Hematopoietic multipotent progenitor cell treated with erythropoietin and hydrocortisone succinate and interleukin-3 and kit ligand, for 6 days (in vitro differentiated cells): ENCODE results near the gene MPPED2.

ENCODE experiments used
- DNase-seq: peaks from one replicate; pipeline ENCODE4 v3.0.0-alpha.2; 2015

MPPED2 gene

DNA sequence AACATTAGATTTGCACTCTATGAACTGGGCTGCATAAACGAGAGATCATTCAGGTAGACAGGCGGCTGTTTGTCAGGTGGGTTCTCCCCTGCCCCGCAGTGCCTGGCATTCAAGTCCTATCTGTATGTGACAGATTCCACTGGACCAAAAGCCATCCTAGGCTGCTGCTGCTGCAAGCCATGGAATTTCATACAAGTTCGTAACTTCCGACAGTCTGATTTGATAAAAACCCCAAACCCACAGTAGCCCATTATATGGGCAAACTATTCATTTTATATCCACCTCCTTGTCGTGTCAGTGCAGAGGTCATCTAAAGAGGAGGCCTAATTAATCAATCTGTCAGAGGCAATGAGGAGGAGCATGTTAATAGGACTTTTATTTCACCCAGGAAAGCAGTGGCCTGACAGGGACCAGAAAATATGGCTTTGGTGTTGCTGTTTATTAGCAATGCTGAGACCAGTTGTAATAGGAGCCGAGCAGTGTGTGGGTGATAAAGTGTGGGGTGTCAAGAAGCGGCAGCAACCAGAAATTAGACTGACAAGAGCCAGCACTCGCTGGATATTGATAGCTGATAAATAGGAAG, 139.0 kb downstream of the MPPED2 start:
- no peak for DNase-seq

DNA sequence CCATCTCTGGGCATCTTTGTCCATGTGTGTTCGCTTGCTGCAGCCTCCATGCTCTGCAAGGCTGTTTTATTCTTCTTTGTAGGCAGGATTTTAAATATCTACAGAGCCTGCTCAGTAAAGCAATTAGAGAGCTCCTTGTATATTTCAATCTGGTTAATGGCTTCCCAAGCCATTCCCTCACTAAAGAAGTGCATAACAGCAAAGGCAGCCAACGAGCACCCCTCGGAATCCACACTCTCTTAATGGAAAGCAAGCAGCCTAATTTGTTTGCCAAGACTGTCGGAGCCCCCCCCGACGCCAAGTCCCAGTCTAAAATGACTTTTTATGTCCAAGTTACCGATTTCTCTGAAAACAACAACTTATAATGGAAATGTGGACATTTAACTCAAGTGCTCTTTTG, 139.6 kb downstream of the MPPED2 start:
- no peak for DNase-seq

- DNase-seq = no peak
Measured at GRCh38 chr11:30445056-30445455, 141.1 kb downstream of the MPPED2 start.

GRCh38 chr11:30440510-30440909, 145.6 kb downstream of the MPPED2 start:
- DNase-seq = no peak

GRCh38 chr11:30436801-30437200, 149.4 kb downstream of the MPPED2 start:
- DNase-seq = no peak

GRCh38 chr11:30435488-30435887, 150.7 kb downstream of the MPPED2 start:
- DNase-seq = no peak

DNA sequence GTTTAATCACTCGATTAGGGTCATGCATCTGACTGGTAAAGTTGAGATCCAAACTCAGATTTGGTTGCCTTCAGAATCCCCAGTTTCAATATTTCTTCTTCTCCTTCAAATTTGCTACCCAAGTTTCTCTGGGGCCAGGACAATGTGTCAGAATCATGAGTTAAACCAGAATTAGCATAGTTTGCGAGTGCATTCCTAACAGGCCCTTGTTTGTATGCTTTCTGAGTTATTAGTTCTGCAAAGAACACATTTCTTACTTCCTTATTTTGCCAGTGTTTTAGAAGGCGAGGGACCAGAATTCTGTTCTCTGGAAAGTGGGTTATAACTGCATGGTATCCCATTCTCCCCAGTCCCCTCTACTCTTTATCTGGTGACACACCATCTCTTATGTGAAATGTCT, 151.3 kb downstream of the MPPED2 start:
- no peak for DNase-seq

DNA sequence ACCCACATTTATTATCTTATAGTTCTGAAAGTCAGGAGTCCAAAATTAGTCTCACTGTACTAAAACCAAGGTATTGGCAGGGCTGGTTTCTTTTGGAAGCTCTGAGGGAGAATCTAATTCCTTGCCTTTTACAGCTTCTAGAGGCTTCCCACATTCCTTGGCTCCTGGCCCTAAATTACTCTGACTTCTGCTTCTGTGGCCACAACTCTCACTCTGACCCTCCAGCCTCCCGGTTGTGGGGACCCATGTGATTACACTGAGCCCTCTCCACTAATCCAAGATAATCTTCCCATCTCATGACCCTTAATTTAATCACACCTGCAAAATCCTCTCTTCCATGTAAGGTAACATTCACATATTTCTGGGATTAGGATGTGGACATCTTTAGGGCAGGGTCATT, 152.3 kb downstream of the MPPED2 start:
- no peak for DNase-seq

DNA sequence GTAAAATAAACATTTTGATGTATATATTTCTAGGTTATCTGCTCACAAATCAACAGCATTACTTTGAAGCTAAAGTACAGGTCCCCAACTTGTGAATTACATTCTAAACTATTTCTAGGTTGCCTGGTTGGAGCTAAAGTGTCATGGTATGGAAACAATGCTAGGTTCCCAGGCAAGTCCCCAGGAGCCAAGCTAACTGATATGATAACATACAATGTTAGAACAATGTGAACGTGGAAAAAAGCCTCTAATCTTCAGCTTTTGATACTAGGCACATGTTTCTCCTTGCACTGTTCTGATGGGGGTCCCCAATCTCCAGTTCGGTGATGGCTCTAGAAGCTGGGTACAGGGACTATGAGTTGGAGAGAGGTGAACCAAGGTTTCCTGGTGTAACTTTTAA, 153.4 kb downstream of the MPPED2 start:
- DNase-seq = no peak

DNA sequence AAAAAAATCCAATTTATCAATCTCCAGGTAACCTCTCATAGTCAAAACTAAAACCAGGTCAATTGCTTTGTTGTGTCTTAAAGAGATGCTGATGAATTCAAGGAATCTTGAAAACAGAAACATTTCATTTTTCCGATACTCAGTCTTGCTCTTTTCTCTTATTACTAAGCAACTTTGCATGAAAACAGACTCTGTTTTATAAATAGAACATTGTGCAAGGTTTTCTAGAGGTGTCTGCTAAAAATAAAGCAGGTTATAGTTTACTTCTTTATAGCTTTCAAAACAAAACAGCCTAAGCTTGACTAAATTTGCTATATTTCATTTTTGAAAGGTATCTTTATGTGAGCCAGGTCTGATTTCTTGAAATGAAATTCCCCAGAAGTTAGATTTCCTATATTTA, 154.0 kb downstream of the MPPED2 start:
- no peak for DNase-seq

- no peak for DNase-seq
Measured at GRCh38 chr11:30431127-30431814, 154.9 kb downstream of the MPPED2 start.

DNA sequence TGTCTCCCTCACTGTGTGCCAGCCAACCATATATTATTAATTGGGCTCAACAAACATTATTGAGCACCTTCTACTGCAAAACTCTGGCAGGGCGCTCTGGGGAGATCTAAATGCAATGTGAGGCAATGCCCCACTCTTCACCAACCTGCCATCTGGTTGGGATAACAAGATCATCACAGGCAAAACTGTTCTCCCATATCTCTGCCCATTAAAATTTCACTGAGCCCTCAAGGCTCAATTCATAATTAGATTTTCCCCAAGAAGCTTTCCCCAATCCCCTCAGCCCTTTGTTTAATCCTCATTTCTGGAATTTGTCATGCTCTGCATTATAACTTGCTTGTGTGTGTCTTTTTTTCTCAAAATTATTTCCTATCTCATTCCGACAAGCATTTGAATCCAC, 156.6 kb downstream of the MPPED2 start:
- DNase-seq = no peak

- DNase-seq = no peak
Measured at GRCh38 chr11:30426781-30427180, 159.4 kb downstream of the MPPED2 start.

DNA sequence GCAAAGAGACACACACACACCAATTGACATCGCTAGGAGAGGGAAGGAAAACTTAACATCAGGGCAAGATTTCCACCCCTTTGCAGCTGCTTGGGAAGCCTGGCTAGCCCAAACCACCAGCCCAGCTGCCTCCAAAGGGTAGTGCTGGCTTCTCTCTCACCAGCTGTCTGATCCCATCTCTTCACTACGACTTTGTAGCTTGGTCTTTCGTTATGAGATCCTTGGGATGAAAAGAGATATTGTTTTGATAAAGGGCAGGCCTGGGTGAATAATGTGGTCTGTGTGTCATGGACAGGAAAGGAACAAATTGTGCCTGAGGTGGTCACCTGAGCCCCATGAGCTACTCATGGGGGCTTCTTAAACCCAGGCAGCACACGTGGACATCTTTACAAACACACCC, 161.3 kb downstream of the MPPED2 start:
- no peak for DNase-seq

DNA sequence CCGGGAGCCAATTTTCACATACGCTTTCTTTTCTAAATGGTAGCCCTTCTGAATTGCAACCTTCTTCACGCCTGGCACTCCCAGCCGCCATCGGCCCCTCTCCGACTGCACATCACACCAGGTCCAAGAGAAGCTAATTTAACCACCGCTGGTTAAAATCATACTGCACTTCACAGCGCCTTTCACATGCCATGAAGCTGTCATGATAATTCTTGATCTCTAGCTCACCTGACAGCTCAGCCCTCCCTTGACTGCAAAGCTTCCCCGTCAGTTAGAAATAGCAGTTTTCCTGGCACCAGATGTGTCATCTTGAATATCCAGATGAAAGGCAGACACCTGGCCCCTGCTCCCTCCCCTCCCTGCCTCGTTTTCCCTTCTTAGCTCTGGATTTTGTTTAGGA, 161.8 kb downstream of the MPPED2 start:
- no peak for DNase-seq

DNA sequence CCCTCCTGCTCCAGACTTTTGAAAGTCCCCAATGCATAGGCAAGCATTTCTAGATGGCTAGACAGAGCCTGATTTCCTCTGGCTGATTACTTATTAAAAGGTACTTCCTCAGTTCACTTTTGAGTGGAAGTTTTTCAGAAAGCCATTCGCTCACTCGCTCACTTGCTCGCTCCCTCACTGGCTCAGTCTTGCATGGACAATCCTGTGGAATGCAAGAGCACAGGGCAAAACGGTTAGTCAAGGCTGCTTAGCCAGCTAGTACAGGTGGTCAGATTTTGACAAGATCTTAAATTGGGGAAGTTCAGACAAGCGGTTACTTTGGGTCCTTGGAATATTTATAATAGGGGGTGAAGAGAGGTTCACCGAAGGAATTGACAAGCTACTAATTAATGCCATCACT, 162.3 kb downstream of the MPPED2 start:
- no peak for DNase-seq

DNA sequence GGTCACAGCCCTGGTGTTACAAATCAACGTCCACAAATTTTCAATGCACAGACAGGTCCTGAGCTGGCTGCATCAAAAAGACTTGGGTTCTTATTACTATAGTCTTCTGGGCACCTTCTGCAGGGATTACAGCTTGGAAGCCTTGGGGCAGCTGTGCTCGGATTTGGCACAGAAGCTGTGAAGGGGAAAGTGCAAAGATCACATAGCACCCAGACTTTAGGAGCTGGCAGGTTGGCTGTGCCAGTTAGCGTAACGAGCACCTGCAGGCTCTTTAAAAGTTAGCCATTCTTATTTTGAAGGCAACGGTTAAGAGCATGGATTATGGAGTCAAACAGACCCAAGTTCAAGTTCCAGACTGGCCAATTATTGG, 162.9 kb downstream of the MPPED2 start:
- DNase-seq = no peak

DNA sequence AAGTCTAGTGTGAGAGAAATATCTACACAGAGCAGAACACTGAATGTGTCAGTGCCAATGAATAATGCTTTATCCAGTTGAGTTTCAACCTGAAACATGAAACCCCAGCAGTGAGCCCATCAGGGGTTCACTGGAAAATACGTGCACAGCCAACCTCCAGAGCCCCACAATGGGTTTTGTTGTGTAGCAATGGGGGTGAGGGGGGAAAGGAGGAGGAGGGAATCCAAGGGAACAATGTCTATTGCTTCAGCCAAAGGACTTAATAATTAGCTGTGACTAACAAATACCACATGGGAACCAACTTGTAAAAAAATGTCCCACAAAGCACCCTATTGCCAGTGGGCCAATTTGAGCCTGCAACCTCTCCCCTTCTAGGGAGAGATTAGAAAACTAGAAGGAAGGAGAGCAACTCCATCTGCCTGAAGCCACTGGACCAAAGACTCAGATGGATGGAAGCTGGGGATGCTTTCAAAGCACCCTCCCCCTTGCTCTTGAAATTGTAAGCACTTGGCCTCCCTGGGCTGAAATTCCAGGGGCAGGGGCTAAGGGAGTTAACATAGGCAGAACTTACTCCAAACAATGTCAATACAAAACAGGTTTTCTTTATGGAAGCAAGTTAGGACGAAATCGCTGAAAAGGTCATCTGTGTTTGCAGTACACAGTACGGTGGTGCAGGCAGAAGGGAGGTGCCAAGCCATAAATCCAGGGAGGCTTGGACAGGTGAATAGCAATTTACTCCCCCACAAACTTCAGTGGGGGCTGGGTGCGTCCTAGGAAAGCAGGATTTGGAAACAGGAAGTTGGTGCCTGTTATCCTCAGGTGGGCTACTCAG, 163.5 kb downstream of the MPPED2 start:
- DNase-seq = no peak

- DNase-seq = no peak
Measured at GRCh38 chr11:30420233-30420787, 165.8 kb downstream of the MPPED2 start.

DNA sequence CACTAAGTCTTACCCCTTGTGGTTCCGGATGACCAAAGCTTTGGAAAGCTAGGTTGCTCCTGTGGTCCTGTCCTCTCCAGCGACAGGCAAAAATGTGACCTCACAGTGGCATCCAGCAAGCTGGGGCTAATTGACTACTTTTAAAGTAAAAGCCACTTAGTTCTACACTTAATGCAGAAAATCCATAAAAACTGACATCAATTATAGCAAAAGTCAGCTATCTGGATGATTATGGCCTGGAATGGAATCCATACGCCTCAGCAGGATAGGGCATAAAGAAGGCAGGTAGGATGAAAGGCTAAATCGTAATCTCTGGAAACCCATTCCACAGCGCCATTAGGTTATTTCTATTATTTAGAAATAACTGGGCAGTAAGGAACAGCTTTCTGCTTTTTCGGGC, 171.3 kb downstream of the MPPED2 start:
- no peak for DNase-seq

GRCh38 chr11:30414244-30414643, 171.9 kb downstream of the MPPED2 start:
- DNase-seq = no peak

DNA sequence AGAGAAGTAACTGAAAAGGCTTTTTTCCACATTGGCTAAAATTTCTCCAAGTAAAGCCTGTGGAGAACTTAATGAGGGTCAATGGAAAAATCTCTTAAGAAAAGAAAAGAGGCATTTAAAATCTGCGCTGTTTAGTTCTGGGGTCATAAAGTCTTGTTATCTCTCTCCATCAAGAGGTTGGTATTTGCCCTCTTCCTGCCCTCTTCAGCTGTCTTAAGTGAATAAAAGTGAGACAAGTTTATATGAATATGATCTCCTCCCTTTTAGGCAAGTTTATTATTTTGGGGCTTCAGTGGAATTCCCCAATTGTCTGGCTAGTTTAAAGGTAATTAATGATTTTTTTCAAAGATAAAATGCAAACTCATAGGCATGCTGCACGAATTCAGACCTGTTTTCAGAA, 173.6 kb downstream of the MPPED2 start:
- no peak for DNase-seq

GRCh38 chr11:30411383-30411782, 174.8 kb downstream of the MPPED2 start:
- no peak for DNase-seq
